SKM-1 (cell line): ENCODE measurements around the gene GDF2.

Experiments
- DNase-seq: peaks from one replicate; lab custom pipeline; 2025; ENCODE audit not compliant: unreplicated experiment; lab: John Stamatoyannopoulos, UW

Gene GDF2

GRCh38 chr10:47350671-47351640, 28.7 kb downstream of the GDF2 start:
- DNase-seq, result no peak

GRCh38 chr10:47351899-47352815, 29.9 kb downstream of the GDF2 start:
- DNase-seq, result no peak

- no peak for DNase-seq
Observed at GRCh38 chr10:47353351-47353750, 31.1 kb downstream of the GDF2 start.

DNA sequence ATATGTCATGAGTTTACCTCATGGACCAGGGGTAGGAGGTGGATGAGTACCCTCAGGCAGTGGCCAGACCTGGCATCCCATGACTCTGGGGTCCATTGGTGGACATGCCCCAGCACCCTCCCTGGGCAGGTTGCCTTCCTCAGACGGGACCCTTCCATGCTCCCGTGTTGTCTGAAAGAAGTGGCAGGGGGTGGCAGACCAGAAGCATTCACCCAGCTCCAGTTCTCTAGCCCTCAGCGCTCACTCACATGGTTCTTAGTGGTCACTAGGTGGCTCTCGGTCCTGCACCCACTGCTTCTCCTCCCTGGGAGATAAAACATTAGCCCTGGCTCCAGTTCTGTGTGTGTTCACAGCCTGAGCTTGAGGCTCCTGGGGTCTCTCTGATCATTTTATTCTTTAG, 31.9 kb downstream of the GDF2 start:
- DNase-seq, result no peak

- DNase-seq, result no peak
Observed at GRCh38 chr10:47354900-47355299, 32.6 kb downstream of the GDF2 start.

GRCh38 chr10:47356708-47357107, 34.5 kb downstream of the GDF2 start:
- no peak for DNase-seq

DNA sequence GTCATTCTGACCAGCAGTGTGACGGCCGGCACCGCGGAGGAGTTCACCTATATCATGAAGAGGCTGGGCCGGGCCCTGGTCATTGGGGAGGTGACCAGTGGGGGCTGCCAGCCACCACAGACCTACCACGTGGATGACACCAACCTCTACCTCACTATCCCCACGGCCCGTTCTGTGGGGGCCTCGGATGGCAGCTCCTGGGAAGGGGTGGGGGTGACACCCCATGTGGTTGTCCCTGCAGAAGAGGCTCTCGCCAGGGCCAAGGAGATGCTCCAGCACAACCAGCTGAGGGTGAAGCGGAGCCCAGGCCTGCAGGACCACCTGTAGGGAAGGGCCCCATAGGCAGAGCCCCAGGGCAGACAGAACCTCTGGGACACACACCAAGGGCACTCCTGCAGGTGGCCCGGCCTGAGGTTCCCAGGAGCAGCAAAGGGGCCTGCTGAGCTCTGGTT, 34.9 kb downstream of the GDF2 start:
- DNase-seq, result no peak

DNA sequence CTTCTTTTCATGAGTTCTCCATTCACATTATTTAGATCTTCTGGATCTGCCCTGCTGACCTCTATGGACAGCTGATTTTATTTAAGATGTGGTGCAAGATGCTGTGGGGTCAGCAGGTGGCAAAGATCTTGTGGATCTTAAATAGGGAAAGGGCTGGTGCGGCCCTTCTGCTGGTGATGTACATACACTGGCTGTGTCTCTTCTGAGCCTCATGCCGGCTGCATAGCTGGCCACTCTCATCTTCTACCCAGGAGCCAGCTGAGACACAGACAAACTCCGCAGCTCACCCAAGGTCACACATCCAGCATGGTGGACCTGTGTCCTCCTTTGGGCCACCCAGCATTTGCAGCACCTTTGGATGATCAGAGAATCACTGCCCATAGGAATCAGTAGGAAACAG, 35.7 kb downstream of the GDF2 start:
- no peak for DNase-seq

DNA sequence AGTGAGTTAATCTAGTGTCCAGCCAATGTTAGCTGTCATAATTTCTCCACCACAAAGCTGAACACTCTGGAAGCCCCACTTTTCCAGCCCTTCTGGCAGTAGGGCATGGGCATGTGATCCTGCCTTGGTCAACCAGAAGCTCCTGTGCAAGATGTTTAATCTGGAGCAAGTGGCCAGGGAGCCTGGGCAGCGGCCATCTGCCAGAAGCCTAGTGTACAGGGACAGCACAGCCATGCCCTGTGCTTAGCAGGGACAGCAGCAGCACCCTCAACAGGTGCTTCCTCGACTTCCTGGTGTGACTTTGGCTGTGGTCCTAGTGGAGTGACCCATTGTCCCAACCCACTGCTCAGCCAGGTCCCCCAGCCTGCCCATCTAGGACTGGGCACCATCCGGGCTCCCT, 36.2 kb downstream of the GDF2 start:
- DNase-seq, result no peak

DNA sequence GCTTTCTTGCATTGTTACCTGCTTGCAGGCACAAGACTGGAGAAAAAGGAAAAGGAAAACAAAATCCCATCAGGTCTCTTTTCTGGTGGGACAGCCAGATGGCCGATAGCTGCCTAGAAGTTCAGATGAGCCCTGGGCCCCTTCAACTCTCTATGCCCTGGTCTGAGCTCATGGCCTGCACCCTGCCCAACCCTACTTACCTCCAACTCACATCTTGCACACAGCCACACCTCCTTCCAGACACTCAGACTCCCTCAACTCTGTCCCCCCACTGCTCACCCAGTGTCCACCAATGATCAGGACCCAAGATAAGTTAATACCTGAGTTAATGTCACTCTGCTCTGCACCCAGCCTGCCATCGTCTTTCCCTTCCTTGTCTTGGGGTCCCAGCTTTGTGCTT, 36.8 kb downstream of the GDF2 start:
- DNase-seq, result no peak

DNA sequence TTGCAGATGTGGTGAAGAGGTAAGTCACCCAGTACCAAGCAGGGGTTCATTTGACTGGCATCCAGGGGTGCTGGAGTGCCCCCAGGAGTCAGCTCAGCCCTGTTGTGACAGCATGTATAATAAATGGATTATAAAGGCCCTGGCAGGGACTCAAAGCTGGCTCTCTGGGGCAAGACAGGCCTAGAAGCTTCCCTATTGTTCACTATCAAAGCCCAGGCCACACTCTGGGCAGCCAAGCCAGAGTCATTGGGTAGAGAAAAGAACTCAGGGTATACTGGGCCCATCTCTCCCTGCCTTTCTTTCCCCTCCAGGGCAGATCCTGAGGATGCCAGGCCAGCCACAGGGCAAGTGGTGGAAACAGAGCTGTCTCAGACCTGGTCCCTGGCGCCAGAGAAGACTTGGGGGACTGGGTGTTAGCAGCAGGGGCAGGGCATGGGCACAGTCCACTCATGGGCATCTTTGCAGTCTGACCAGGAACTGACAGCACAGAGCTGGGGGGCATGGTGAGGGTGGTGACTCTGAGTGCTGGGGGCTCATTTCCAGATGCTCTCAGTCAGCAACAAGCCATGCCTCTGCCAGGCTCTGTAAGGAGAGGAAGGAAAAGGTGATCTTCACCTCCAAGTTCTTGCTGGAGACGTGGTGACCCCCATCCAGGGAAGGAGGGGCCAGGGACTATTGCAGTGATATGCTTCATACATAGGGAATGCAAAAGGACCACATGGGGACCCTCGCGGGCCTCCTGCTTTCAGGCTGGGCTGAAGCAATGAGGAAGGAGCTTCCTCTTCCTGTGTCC, 37.6 kb downstream of the GDF2 start:
- DNase-seq, result no peak

DNA sequence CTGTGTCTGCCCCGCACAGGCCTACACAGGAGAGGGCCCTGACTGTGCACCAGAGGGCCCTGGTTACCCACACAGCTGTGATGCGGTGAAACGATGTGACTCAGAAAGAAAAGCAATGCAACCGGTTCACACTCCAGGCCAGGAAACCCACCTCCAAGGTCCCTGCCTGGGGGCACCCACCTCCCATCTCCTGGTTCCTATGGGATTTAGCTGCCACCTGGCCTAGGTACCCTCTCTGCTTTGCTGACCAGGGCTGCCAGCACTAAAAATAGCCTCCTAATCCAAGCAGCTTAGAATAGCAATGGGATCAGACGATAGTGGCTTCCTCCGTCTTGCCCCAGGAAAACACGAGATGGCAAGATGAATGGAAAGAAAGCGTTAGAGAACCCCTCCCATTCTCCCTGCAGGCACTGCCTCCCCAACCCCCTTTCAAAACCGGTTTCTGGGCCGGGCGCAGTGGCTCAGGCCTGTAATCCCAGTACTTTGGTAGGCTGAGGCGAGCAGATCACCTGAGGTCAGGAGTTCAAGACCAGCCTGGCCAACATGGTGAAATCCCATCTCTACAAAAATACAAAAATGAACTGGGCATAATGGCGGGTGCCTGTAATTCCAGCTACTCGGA, 38.3 kb downstream of the GDF2 start:
- no peak for DNase-seq

DNA sequence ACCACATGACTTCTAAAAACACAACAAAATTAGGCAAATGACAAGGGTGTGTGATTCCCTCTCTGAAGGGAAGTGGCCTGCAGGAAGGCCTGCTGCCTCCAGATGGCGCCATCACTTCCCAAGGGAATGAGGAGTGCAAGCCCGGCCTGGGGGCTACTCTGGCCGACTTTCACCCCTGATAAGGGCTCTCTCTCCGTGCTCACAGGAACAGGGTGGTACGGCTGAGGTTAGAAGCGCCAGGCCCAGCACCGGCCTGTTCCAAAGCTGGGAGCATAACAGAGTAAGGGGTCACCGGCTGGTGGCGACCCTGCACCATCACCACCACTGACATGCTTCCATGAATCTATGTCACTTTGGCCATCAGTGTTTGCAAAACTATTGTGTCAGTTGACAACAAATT, 39.0 kb downstream of the GDF2 start:
- DNase-seq, result no peak

DNA sequence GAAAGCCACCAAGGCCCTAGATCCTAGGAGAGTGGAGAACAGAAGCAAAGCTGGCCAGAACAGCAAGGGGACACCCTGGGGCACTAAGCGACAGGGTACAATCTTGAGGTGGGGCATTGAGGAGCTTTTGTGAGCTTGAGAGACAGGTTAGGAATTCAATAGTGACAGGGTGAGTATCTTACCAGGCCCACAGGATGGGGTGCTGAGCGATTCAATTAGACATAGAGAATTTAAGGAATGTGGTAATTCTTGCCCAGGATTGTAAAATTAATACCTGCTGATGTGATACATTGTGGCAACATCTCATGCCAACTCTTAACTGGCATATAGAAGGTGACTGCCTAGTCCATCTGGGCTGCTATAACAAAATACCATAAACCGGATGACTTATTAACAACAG, 39.9 kb downstream of the GDF2 start:
- DNase-seq, result no peak

DNA sequence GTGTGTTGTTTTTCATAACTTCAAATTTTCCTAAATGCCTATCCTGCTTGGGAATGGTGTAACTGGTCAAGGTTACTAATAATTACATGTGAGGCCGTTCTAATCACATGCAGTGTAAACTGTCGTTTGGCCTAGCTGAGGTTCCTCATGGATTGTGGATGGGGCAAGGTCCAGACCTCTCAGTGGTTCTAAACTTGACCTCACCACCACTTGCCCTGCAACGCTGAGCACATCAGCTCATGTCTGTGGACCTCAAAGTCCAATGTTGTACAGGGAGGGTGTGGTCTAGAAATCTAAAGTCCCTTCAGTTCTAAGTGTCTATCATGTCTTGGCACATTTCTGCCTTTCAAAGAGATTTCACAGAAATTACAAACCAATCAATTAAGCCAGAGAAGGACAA, 41.5 kb downstream of the GDF2 start:
- DNase-seq, result no peak

GRCh38 chr10:47364366-47364765, 42.1 kb downstream of the GDF2 start:
- DNase-seq, result no peak

DNA sequence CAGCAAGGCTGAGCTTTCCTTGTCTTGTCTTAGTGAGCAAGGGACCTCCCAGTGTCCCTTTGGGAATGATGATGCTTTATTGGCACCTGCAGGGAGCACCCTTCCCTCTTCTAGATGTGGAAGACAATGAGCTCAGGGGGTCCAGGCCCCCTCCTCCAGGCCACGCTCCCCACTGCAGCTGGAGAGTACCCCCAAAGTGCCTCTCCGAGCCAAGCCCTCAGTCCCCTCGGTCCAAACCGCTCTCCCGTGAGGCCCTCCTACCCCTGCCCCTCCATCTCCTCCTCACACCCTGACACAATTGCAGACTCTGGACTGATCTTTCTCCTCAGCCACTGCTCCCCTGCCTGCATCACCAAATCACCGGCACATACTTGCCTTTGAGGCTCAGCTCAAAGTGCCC, 42.7 kb downstream of the GDF2 start:
- no peak for DNase-seq

- DNase-seq, result no peak
Observed at GRCh38 chr10:47365431-47366180, 43.4 kb downstream of the GDF2 start.

- DNase-seq, result no peak
Observed at GRCh38 chr10:47366181-47366631, 44.0 kb downstream of the GDF2 start.
